ENCODE results near the gene ACOX1. TPM values are rescaled to one million over a fixed set of nuclear protein-coding genes. Genes with fewer than 3 reads are reported as not detected.
A peak's percentile ranks its signal among the peaks of the same experiment; 100 is the strongest.

Gene ACOX1
- total RNA-seq, 1 donor from 2014 or later: 54.6 TPM

DNA sequence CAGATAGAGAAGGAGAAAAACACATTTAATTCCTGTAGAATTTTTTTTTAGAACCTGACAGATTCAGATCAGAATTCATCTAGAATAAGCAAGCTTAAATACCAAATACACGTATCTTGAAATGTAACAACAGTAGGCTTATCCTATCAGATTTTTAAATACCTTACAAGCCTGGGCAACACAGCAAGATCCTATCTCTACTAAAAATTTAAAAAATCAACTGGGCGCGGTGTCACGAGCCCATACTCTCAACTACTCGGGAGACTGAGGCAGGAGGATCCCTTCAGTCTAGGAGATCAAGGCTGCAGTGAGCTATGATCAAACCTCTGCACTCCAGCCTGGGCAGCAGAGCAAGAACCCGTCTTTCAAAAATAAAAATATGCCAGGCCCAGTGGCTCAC is 13.5 kb downstream of the ACOX1 start:
- Mint-ChIP-seq H3K9me3 (ENCODE audit: low read depth) (no peaks in the 10 kb centered on the region), H3K27me3 (no peaks in the 10 kb centered on the region), H3K27ac (no peak overlapping the region), H3K36me3 (ENCODE audit: insufficient read depth) (peaks cover 13% of the 10 kb centered on the region), H3K4me1 (ENCODE audit: low read depth) (peaks cover 21% of the 10 kb centered on the region), H3K4me3 (ENCODE audit: low read depth) (no peak overlapping the region)
- no peak for DNase-seq (ENCODE audit: low spot score, unreplicated experiment)
- TF ChIP-seq, protein P1, sequence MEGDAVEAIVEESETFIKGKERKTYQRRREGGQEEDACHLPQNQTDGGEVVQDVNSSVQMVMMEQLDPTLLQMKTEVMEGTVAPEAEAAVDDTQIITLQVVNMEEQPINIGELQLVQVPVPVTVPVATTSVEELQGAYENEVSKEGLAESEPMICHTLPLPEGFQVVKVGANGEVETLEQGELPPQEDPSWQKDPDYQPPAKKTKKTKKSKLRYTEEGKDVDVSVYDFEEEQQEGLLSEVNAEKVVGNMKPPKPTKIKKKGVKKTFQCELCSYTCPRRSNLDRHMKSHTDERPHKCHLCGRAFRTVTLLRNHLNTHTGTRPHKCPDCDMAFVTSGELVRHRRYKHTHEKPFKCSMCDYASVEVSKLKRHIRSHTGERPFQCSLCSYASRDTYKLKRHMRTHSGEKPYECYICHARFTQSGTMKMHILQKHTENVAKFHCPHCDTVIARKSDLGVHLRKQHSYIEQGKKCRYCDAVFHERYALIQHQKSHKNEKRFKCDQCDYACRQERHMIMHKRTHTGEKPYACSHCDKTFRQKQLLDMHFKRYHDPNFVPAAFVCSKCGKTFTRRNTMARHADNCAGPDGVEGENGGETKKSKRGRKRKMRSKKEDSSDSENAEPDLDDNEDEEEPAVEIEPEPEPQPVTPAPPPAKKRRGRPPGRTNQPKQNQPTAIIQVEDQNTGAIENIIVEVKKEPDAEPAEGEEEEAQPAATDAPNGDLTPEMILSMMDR (IDR thresholded peaks at IDR 0.05; ENCODE audit: unreplicated experiment): no peak

DNA sequence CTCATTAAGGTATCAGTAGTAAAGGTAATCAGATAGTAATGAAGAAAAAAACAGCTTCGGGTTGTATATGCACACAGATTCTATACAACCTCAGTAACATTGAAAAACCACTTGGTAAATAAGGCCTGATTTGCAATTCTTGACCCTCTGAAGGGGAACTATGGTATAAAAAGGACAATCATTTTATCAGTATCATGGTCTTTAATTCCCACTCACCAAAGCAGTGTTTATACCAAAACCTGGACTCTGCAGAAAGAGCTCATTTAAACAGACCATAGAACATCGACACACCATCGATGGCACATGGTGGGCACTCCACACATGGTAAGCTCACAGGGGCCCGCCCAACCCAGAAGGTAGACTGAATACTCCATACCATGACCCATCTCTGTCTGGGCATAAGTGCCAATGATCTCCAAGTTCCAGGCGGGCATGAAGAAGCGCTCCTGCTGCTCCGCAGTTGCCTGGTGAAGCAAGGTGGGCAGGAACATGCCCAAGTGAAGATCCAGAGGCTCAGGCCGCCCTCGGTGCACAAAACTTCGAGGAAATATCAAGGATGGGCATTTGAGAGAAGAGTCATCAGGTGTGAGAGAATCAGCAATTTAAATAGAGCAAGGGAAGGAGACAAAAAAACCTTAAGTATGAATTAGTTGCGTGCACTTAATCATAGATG is 19.0 kb downstream of the ACOX1 start:
- Mint-ChIP-seq H3K9me3 (ENCODE audit: low read depth) (no peaks in the 10 kb centered on the region), H3K4me1 (ENCODE audit: low read depth) (peaks cover 43% of the 10 kb centered on the region), H3K27me3 (no peaks in the 10 kb centered on the region), H3K4me3 (ENCODE audit: low read depth) (peak overlapping the region; percentile 15), H3K27ac (peak overlapping the region; percentile 95), H3K36me3 (ENCODE audit: insufficient read depth) (peaks cover 19% of the 10 kb centered on the region)
- no peak for DNase-seq (ENCODE audit: low spot score, unreplicated experiment)
- TF ChIP-seq, protein P1 (IDR thresholded peaks at IDR 0.05; ENCODE audit: unreplicated experiment): no peak

DNA sequence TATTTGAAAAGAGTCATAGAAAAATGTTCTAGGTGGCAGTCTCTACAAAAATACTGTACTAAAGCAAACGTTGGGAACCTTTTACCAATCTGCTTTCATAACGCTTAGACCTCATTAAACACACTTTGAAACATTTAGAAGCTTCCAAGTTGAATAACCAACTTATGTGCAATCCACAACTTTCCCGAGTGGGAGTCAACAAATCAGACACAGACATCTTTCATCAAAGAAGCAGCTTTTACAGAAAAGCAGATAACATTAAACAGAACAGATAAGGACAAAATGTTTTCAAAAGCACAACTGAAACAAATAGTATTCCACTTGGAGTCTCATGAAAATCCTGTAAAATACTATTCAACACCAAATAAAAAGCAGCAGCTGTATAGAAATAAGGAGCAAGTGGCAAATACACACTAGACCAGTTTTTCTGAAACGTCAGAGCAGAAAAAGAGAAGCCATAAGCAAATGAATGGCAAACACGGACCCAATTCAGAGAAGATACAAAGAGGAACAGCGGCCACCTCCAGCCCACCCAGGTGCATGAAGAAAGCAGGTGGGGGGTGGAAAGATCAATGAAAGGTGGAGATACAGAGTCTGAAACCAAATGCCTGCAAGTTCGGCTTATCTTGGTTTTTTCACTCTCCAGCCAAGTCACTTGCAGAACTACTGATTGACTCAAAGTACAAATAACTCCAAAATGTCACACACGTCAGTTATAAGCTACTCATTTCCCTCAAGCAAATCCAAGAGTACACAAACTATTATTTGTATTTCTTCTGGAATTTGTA is 19.7 kb downstream of the ACOX1 start:
- TF ChIP-seq, protein P1 (IDR thresholded peaks at IDR 0.05; ENCODE audit: unreplicated experiment): no peak
- peaks cover 38% of the 10 kb centered on the region for H3K4me1 Mint-ChIP-seq (ENCODE audit: low read depth)
- no peaks in the 10 kb centered on the region for H3K27me3 Mint-ChIP-seq
- H3K36me3 Mint-ChIP-seq (ENCODE audit: insufficient read depth): peaks cover 19% of the 10 kb centered on the region
- no peak for DNase-seq (ENCODE audit: low spot score, unreplicated experiment)
- peak overlapping the region; percentile 95 for H3K27ac Mint-ChIP-seq
- H3K9me3 Mint-ChIP-seq (ENCODE audit: low read depth): no peaks in the 10 kb centered on the region
- H3K4me3 Mint-ChIP-seq (ENCODE audit: low read depth): peak overlapping the region; percentile 15

DNA sequence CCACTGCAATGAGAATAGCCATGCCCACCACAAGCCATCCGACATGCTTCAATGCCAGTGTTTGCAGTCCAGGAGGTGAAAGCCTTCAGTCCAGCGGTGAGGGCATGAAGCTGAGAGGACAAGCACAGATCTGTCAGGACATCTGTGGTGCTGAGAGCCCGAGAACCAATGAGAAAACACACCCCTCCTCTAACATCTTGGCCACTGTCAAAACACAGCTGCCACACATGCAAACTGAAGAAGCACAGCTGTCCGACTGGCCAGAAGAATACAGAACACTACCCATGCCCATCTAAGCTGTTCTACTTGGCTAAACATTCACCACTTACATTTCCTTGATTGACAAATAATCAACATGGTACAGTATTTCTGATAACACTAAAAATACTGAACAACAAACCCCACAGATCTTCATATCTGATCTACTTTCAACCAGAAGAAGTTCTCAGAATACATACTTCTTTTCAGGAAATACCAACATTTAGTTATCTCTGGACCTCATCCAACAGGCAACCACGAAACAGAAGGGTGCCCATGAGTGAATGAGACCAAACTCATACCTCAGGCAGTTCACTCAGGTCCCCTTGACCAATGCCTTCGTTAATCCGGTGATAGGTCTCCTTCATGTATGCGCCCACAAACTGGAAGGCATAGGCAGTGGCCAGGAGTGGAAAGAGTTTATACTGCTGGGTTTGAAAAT is 28.0 kb downstream of the ACOX1 start:
- Mint-ChIP-seq H3K27ac (peak overlapping the region; percentile 46), H3K27me3 (no peaks in the 10 kb centered on the region), H3K4me1 (ENCODE audit: low read depth) (no peaks in the 10 kb centered on the region), H3K36me3 (ENCODE audit: insufficient read depth) (peaks cover 41% of the 10 kb centered on the region), H3K4me3 (ENCODE audit: low read depth) (no peak overlapping the region), H3K9me3 (ENCODE audit: low read depth) (no peaks in the 10 kb centered on the region)
- TF ChIP-seq, protein P1 (IDR thresholded peaks at IDR 0.05; ENCODE audit: unreplicated experiment): no peak
- no peak for DNase-seq (ENCODE audit: low spot score, unreplicated experiment)

DNA sequence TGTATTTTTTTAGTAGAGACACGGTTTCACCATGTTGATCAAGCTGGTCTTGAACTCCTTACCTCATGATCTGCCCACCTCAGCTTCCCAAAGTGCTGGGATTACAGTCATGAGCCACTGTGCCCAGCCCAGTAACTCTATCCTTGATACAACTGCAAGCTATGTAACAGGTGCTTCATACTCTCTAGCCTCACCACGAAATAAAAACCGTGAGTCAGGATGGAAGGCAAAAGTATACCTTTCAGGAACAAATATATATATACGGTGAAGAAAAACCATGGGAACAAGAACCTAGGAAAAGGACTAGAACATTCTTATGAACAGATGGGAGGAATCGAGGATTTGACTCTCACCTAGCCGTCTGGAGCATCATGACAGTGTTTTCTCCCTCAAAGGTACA is 28.5 kb downstream of the ACOX1 start:
- Mint-ChIP-seq H3K9me3 (ENCODE audit: low read depth) (no peaks in the 10 kb centered on the region), H3K27ac (no peak overlapping the region), H3K27me3 (no peaks in the 10 kb centered on the region), H3K4me3 (ENCODE audit: low read depth) (no peak overlapping the region), H3K4me1 (ENCODE audit: low read depth) (no peaks in the 10 kb centered on the region), H3K36me3 (ENCODE audit: insufficient read depth) (peaks cover 40% of the 10 kb centered on the region)
- no peak for DNase-seq (ENCODE audit: low spot score, unreplicated experiment)
- TF ChIP-seq, protein P1 (IDR thresholded peaks at IDR 0.05; ENCODE audit: unreplicated experiment): no peak
